ENCODE data around the gene CAMK2N2. TPM values are rescaled to one million over a fixed set of nuclear protein-coding genes. Genes with fewer than 3 reads are reported as not detected.
"Not testable (repeated sequence)": the region's sequence is repeated elsewhere in the genome, so short reads cannot be mapped to it uniquely, and the experiment has no call there.

CAMK2N2 gene
- total RNA-seq, 1 donor from 2014 or later, result not detected

- DNase-seq (ENCODE audit: low spot score), result no peak
Measured at GRCh38 chr3:184275381-184275701, 14.0 kb upstream of the CAMK2N2 start.

- DNase-seq (ENCODE audit: low spot score), result no peak
Measured at GRCh38 chr3:184272269-184272668, 10.9 kb upstream of the CAMK2N2 start.

- DNase-seq (ENCODE audit: low spot score), result not testable (repeated sequence)
Measured at GRCh38 chr3:184267249-184267648, 5.9 kb upstream of the CAMK2N2 start.

- DNase-seq (ENCODE audit: low spot score), result no peak
Measured at GRCh38 chr3:184262764-184263179, 1.4 kb upstream of the CAMK2N2 start.

GRCh38 chr3:184261854-184262763 lies 756 bp upstream of the CAMK2N2 start:
- no peak for DNase-seq (ENCODE audit: low spot score)

GRCh38 chr3:184260724-184261269 lies 556 bp downstream of the CAMK2N2 start:
- no peak for DNase-seq (ENCODE audit: low spot score)

- DNase-seq (ENCODE audit: low spot score), result peak; percentile 12
Measured at GRCh38 chr3:184259878-184260723, 1.3 kb downstream of the CAMK2N2 start.

- no peak for DNase-seq (ENCODE audit: low spot score)
Measured at GRCh38 chr3:184259396-184259877, 1.9 kb downstream of the CAMK2N2 start.

GRCh38 chr3:184258926-184259325 lies 2.4 kb downstream of the CAMK2N2 start:
- no peak for DNase-seq (ENCODE audit: low spot score)

- DNase-seq (ENCODE audit: low spot score), result no peak
Measured at GRCh38 chr3:184257083-184257915, 4.1 kb downstream of the CAMK2N2 start.

GRCh38 chr3:184255291-184256039 lies 5.9 kb downstream of the CAMK2N2 start:
- DNase-seq (ENCODE audit: low spot score), result no peak

GRCh38 chr3:184250167-184250828 lies 11.1 kb downstream of the CAMK2N2 start:
- peak; percentile 86 for DNase-seq (ENCODE audit: low spot score)

- DNase-seq (ENCODE audit: low spot score), result peak; percentile 98
Measured at GRCh38 chr3:184249412-184250166, 11.8 kb downstream of the CAMK2N2 start, which contains the start of gene EEF1AKMT4. Gene EEF1AKMT4 (plus strand): TSS chr3:184249672. CDS start chr3:184249695, 23 bp downstream.

- DNase-seq (ENCODE audit: low spot score), result peak; percentile 85
Measured at GRCh38 chr3:184248454-184249411, 12.6 kb downstream of the CAMK2N2 start, which contains the start of gene ALG3. Gene ALG3 (minus strand): TSS chr3:184248962. CDS start chr3:184248940, 22 bp downstream.

- no peak for DNase-seq (ENCODE audit: low spot score)
Measured at GRCh38 chr3:184242297-184242685, 19.1 kb downstream of the CAMK2N2 start.

- peak; percentile 15 for DNase-seq (ENCODE audit: low spot score)
Measured at GRCh38 chr3:184241447-184242296, 19.7 kb downstream of the CAMK2N2 start.

GRCh38 chr3:184241141-184241446 lies 20.3 kb downstream of the CAMK2N2 start:
- no peak for DNase-seq (ENCODE audit: low spot score)

Data from umbilical cord (tissue), 2 donors.